CD4-positive, alpha-beta T cell (primary cell): ENCODE results near the gene MINAR2. TPM values are rescaled to one million over a fixed set of nuclear protein-coding genes. Genes with fewer than 3 reads are reported as not detected.

ENCODE experiments used
- ATAC-seq: fragments of 200-7000 bp; cut with Tn5 transposase; one replicate; pipeline ENCODE4 v1.10.0; 2022; ENCODE audit warnings: mild to moderate bottlenecking; ENCODE audit not compliant: poor library complexity
- CTCF ChIA-PET: fragments of 350-600 bp; sonication (Branson Sonifier 250); formaldehyde crosslinking; loops from one replicate; lab custom pipeline; 2021; ENCODE audit warnings: antibody characterized with exemption, inconsistent platforms; lab: Charles Lee
- POLR2A ChIA-PET: fragments of 350-600 bp; sonication (Branson Sonifier 250); formaldehyde crosslinking; loops from one replicate; lab custom pipeline; 2021; ENCODE audit warnings: antibody characterized with exemption, inconsistent platforms; lab: Charles Lee
- DNase-seq, 14 experiments: peaks; one replicate each; pipeline ENCODE4 v3.0.0-alpha.2; 2013 to 2020; ENCODE audit warnings: mixed read lengths in 2 of 14
- H3K27ac ChIP-seq, 2 donors: one replicate each; pipeline versions ENCODE4 v1.5.1 to v1.7.0; 2013; ENCODE audit warnings: low read length in 2 of 2, low read depth in 1 of 2, mild to moderate bottlenecking in 1 of 2
- H3K27me3 ChIP-seq, 2 experiments: 1 replicate in 1 of 2; 2 replicates in 1 of 2; pipeline versions ENCODE4 v1.6.1 to v1.7.0; 2013; ENCODE audit warnings: low read length in 2 of 2, control low read depth in 1 of 2, mild to moderate bottlenecking in 1 of 2, moderate library complexity in 1 of 2; ENCODE audit not compliant: insufficient read depth in 2 of 2, control insufficient read depth in 1 of 2
- H3K36me3 ChIP-seq: one replicate; pipeline ENCODE4 v1.6.1; 2013; ENCODE audit warnings: low read length, control low read depth; ENCODE audit not compliant: insufficient read depth
- H3K4me1 ChIP-seq: one replicate; pipeline ENCODE4 v1.6.1; 2013; ENCODE audit warnings: low read length, control low read depth; ENCODE audit not compliant: insufficient read depth
- H3K4me3 ChIP-seq: one replicate; pipeline ENCODE4 v1.5.1; 2013; ENCODE audit warnings: mild to moderate bottlenecking, low read length, moderate library complexity
- H3K9me3 ChIP-seq, 2 experiments: 1 replicate in 1 of 2; 2 replicates in 1 of 2; pipeline versions ENCODE4 v1.6.1 to v1.7.0; 2013; ENCODE audit warnings: low read length in 2 of 2, mild to moderate bottlenecking in 2 of 2, control low read depth in 1 of 2, moderate library complexity in 1 of 2; ENCODE audit not compliant: control insufficient read depth in 1 of 2, insufficient read depth in 1 of 2
- H3K27ac Mint-ChIP-seq: one replicate; pipeline ENCODE4 v1.8.0; 2020; ENCODE audit warnings: mixed read lengths
- H3K27me3 Mint-ChIP-seq: one replicate; pipeline ENCODE4 v1.8.0; 2021; ENCODE audit warnings: mixed read lengths
- H3K36me3 Mint-ChIP-seq: one replicate; pipeline ENCODE4 v1.8.0; 2021; ENCODE audit warnings: low read depth, mixed read lengths
- H3K4me1 Mint-ChIP-seq: one replicate; pipeline ENCODE4 v1.8.0; 2021; ENCODE audit warnings: low read depth, mixed read lengths
- H3K4me3 Mint-ChIP-seq: one replicate; pipeline ENCODE4 v1.8.0; 2020; ENCODE audit warnings: mild to moderate bottlenecking, mixed read lengths
- H3K9me3 Mint-ChIP-seq: one replicate; pipeline ENCODE4 v1.8.0; 2020; ENCODE audit warnings: mixed read lengths
- CTCF ChIP-seq: fragments of 200-600 bp; IDR thresholded peaks from one replicate; pipeline ENCODE4 v1.8.0; 2022; ENCODE audit warnings: antibody characterized with exemption, mild to moderate bottlenecking
- intact Hi-C, 2 experiments: fragments of 100-400 bp; cut with DNase I in 1 of 2; cut with micrococcal nuclease in 1 of 2; formaldehyde crosslinking; loops; one replicate each; pipeline versions ENCODE4 v1.15.1 to v1.9.0; 2023 to 2025; cut with DNase I, micrococcal nuclease
- polyA plus RNA-seq, 2 donors: library from polyadenylated mRNA; unstranded; fragments of 120-200 nt; gene quantifications; one replicate each; pipeline ENCODE4 v1.2.1, GENCODE V29; 2013
- total RNA-seq, 174 experiments: library from RNA in 2 of 174; stranded (reverse) in 2 of 174; gene quantifications; one replicate each; pipeline ENCODE4 v1.2.3 and lab custom pipeline; 2021 to 2026

The MINAR2 gene, protein sequence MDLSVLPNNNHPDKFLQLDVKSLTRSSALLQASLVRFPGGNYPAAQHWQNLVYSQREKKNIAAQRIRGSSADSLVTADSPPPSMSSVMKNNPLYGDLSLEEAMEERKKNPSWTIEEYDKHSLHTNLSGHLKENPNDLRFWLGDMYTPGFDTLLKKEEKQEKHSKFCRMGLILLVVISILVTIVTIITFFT
- not detected for total RNA-seq
- polyA plus RNA-seq (2013, experiment 1 of 2), result not detected
- not detected for polyA plus RNA-seq (2013, experiment 2 of 2)
- 0 to 0.12 (median 0) reads per million in 172 experiments for total RNA-seq (lab: John Stamatoyannopoulos, UW)

DNA sequence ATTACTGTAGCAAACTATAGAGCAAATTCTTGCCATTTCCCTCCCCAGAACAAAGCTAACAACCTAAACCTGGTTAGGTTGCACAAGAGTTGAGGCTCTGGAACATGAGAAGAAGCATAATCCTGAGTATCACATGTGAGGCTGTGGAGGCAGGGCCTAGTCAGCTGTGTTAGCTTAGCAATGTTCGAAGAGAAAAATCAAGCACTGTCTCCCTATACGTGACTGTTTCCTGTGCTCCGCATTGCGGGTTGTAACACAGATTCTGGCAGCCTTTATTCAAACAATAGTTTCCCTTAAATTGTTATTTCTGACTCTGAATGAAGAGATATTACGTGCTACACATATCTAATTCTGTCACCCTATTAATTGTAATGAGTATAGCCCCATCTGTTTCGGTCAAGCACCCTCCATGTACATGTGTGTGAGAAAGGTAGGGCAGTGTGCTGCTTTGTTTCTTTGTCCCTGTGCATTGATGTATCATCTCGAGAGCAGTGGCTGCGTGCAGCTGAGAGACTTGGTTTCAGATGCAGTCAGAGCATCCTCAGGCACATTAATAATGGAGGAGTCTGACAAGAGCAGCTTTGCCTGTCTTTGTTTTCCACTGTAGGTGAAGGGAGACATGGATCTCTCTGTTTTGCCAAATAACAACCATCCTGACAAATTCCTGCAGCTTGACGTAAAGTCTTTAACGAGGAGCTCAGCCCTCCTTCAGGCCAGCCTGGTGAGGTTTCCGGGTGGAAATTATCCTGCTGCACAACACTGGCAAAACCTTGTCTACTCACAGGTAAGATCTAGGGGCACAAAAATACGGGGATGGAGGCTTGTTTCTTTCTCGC lies at the start of gene MINAR2:
MINAR2 (plus strand) TSS at position 523 of the 836 bp plus-strand sequence; CDS start at position 620, 97 bp downstream.
- CTCF ChIA-PET, result no interaction called here
- H3K27me3 Mint-ChIP-seq, result no peaks in the 10 kb centered on the region
- ATAC-seq (no peak), DNase-seq (no peak)
- intact Hi-C loops, result no loop called here
- H3K36me3 Mint-ChIP-seq, result no peaks in the 10 kb centered on the region
- H3K4me3 Mint-ChIP-seq, result no peak within 1 kb of the TSS
- H3K9me3 ChIP-seq, result no peaks in the 10 kb centered on the region
- POLR2A ChIA-PET, result no interaction called here
- no peak within 1 kb of the TSS for H3K27ac ChIP-seq
- no peaks in the 10 kb centered on the region for H3K27me3 ChIP-seq
- no peak for TF ChIP-seq CTCF
- no peaks in the 10 kb centered on the region for H3K4me1 Mint-ChIP-seq
- H3K27ac Mint-ChIP-seq, result no peak within 1 kb of the TSS
- H3K4me3 ChIP-seq, result no peak within 1 kb of the TSS
- no peaks in the 10 kb centered on the region for H3K36me3 ChIP-seq
- no peaks in the 10 kb centered on the region for H3K4me1 ChIP-seq
- no peaks in the 10 kb centered on the region for H3K9me3 Mint-ChIP-seq

- Histone ChIP-seq H3K4me3 (no peak overlapping the region), H3K36me3 (no peaks in the 10 kb centered on the region), H3K9me3 (no peaks in the 10 kb centered on the region), H3K27me3 (no peaks in the 10 kb centered on the region), H3K27ac (no peak overlapping the region), H3K4me1 (no peaks in the 10 kb centered on the region)
- intact Hi-C loops, result no loop called here
- ATAC-seq (no peak), DNase-seq (no peak)
- Mint-ChIP-seq H3K36me3 (no peaks in the 10 kb centered on the region), H3K4me3 (no peak overlapping the region), H3K9me3 (no peaks in the 10 kb centered on the region), H3K27ac (no peak overlapping the region), H3K27me3 (no peaks in the 10 kb centered on the region), H3K4me1 (no peaks in the 10 kb centered on the region)
- TF ChIP-seq CTCF, result no peak
- POLR2A ChIA-PET, result no interaction called here
- CTCF ChIA-PET, result no interaction called here
These were observed 49.2 kb upstream of the MINAR2 start for GRCh38 chr5:129698661-129699060.

DNA sequence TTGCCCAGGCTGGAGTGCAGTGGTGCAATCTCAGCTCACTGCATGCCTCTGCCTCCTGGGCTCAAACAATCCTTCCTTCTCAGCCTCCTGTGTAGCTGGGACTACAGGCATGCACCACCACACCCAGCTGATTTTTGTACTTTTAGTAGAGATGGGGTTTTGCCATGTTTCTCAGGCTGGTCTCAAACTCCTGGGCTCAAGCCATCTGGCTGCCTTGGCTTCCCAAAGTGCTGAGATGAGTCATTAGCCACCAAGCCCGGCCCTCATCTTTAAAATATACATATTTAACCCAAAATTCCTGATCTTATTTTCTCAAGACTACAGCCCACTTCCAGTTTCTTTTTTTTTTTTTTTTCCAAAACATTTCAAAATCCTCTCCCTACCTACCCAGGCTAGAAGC lies 31.7 kb upstream of the MINAR2 start:
- no peaks in the 10 kb centered on the region for H3K4me1 Mint-ChIP-seq
- Histone ChIP-seq H3K9me3 (no peaks in the 10 kb centered on the region), H3K36me3 (no peaks in the 10 kb centered on the region), H3K4me3 (no peak overlapping the region), H3K27me3 (no peaks in the 10 kb centered on the region), H3K27ac (no peak overlapping the region), H3K4me1 (no peaks in the 10 kb centered on the region)
- no peaks in the 10 kb centered on the region for H3K36me3 Mint-ChIP-seq
- no peak for ATAC-seq
- H3K4me3 Mint-ChIP-seq, result no peak overlapping the region
- no peak for DNase-seq
- no peak overlapping the region for H3K27ac Mint-ChIP-seq
- POLR2A ChIA-PET, result no interaction called here
- no peaks in the 10 kb centered on the region for H3K9me3 Mint-ChIP-seq
- CTCF ChIA-PET, result no interaction called here
- intact Hi-C loops, result no loop called here
- no peaks in the 10 kb centered on the region for H3K27me3 Mint-ChIP-seq
- no peak for TF ChIP-seq CTCF
